Parathyroid adenoma (tissue), 2 donors: ENCODE data around the gene SYNPO2L.
A peak's percentile ranks its signal among the peaks of the same experiment; 100 is the strongest.

ENCODE experiments used
- H2AFZ ChIP-seq: fragments of 300-600 bp; sonication (generic); one replicate; pipeline ENCODE4 v1.7.0; 2017; ENCODE audit warnings: antibody characterized with exemption, mild to moderate bottlenecking
- H3K27ac ChIP-seq: fragments of 300-600 bp; sonication (generic); one replicate; pipeline ENCODE4 v1.7.0; 2017
- H3K27me3 ChIP-seq: fragments of 300-600 bp; sonication (generic); one replicate; pipeline ENCODE4 v1.7.0; 2017; ENCODE audit warnings: low read length; ENCODE audit not compliant: control insufficient read depth, insufficient read depth
- H3K36me3 ChIP-seq: fragments of 300-600 bp; sonication (generic); one replicate; pipeline ENCODE4 v1.7.0; 2017; ENCODE audit warnings: low read length; ENCODE audit not compliant: control insufficient read depth, insufficient read depth
- H3K4me1 ChIP-seq: fragments of 300-600 bp; sonication (generic); one replicate; pipeline ENCODE4 v1.7.0; 2017; ENCODE audit warnings: control low read depth
- H3K4me2 ChIP-seq: fragments of 300-600 bp; sonication (generic); one replicate; pipeline ENCODE4 v1.7.0; 2017; ENCODE audit warnings: low read length
- H3K4me3 ChIP-seq: fragments of 300-600 bp; sonication (generic); one replicate; pipeline ENCODE4 v1.7.0; 2017; ENCODE audit warnings: low read depth, low read length
- H3K79me2 ChIP-seq: fragments of 300-600 bp; sonication (generic); one replicate; pipeline ENCODE4 v1.7.0; 2017; ENCODE audit warnings: control low read depth
- H3K9ac ChIP-seq: fragments of 300-600 bp; sonication (generic); one replicate; pipeline ENCODE4 v1.7.0; 2017; ENCODE audit warnings: mild to moderate bottlenecking
- H3K9me3 ChIP-seq: fragments of 300-600 bp; sonication (generic); one replicate; pipeline ENCODE4 v1.7.0; 2017; ENCODE audit warnings: low read length; ENCODE audit not compliant: control insufficient read depth
- CTCF ChIP-seq: fragments of 300-600 bp; sonication (generic); IDR thresholded peaks from one replicate; pipeline ENCODE4 v1.7.0; 2017; ENCODE audit warnings: antibody characterized with exemption, mild to moderate bottlenecking
- donor health status: primary hyperparathyroidism.

The SYNPO2L gene

GRCh38 chr10:73644767-73645166, 11.1 kb downstream of the SYNPO2L start:
- no peak overlapping the region for H3K9ac ChIP-seq
- peak overlapping the region; percentile 2 for H2AFZ ChIP-seq
- H3K4me1 ChIP-seq = peaks cover 6% of the 10 kb centered on the region
- H3K27me3 ChIP-seq = no peaks in the 10 kb centered on the region
- no peak overlapping the region for H3K4me2 ChIP-seq
- H3K4me3 ChIP-seq = no peak overlapping the region
- H3K79me2 ChIP-seq = no peaks in the 10 kb centered on the region
- H3K27ac ChIP-seq = no peak overlapping the region
- no peaks in the 10 kb centered on the region for H3K36me3 ChIP-seq
- no peak for TF ChIP-seq CTCF
- H3K9me3 ChIP-seq = no peaks in the 10 kb centered on the region

GRCh38 chr10:73644015-73644743, 11.7 kb downstream of the SYNPO2L start:
- no peaks in the 10 kb centered on the region for H3K9me3 ChIP-seq
- no peaks in the 10 kb centered on the region for H3K79me2 ChIP-seq
- H3K27ac ChIP-seq = no peak overlapping the region
- H3K36me3 ChIP-seq = no peaks in the 10 kb centered on the region
- H3K9ac ChIP-seq = no peak overlapping the region
- H3K4me2 ChIP-seq = peak overlapping the region; percentile 26
- peak; percentile 90 for TF ChIP-seq CTCF
- no peaks in the 10 kb centered on the region for H3K27me3 ChIP-seq
- H2AFZ ChIP-seq = peak overlapping the region; percentile 56
- peak overlapping the region; percentile 20 for H3K4me3 ChIP-seq
- H3K4me1 ChIP-seq = peaks cover 6% of the 10 kb centered on the region

- H3K4me1 ChIP-seq = peaks cover 6% of the 10 kb centered on the region
- H3K9ac ChIP-seq = no peak overlapping the region
- no peaks in the 10 kb centered on the region for H3K36me3 ChIP-seq
- no peak overlapping the region for H3K4me2 ChIP-seq
- H3K9me3 ChIP-seq = no peaks in the 10 kb centered on the region
- no peak overlapping the region for H2AFZ ChIP-seq
- H3K27ac ChIP-seq = no peak overlapping the region
- no peak overlapping the region for H3K4me3 ChIP-seq
- no peaks in the 10 kb centered on the region for H3K27me3 ChIP-seq
- TF ChIP-seq CTCF = no peak
- H3K79me2 ChIP-seq = no peaks in the 10 kb centered on the region
These were observed 12.5 kb downstream of the SYNPO2L start for GRCh38 chr10:73643362-73643761.

GRCh38 chr10:73641328-73642060, 14.3 kb downstream of the SYNPO2L start, which contains the start of gene MYOZ1:
MYOZ1 (minus strand) TSS chr10:73641474; CDS start chr10:73640017, 1,457 bp downstream.
- H3K9ac ChIP-seq = no peak within 1 kb of the TSS

More at GRCh38 chr10:73641328-73642060, 14.3 kb downstream of the SYNPO2L start, which contains the start of gene MYOZ1:
- no peak within 1 kb of the TSS for H3K4me3 ChIP-seq
- no peaks in the 10 kb centered on the region for H3K9me3 ChIP-seq
- no peak for TF ChIP-seq CTCF
- peaks cover 6% of the 10 kb centered on the region for H3K4me1 ChIP-seq
- H2AFZ ChIP-seq = no peak within 1 kb of the TSS
- no peaks in the 10 kb centered on the region for H3K36me3 ChIP-seq
- H3K4me2 ChIP-seq = no peak within 1 kb of the TSS
- H3K27me3 ChIP-seq = no peaks in the 10 kb centered on the region
- no peaks in the 10 kb centered on the region for H3K79me2 ChIP-seq
- H3K27ac ChIP-seq = no peak within 1 kb of the TSS
